Left lung (tissue), 10 donors: Measurements from ENCODE around the gene PROZ. TPM values are rescaled to one million over a fixed set of nuclear protein-coding genes. Genes with fewer than 3 reads are reported as not detected.
A peak's percentile ranks its signal among the peaks of the same experiment; 100 is the strongest.

ENCODE experiments used
- ATAC-seq: fragments of 200-7000 bp; cut with Tn5 transposase; one replicate; pipeline ENCODE4 v1.9.1; 2020; ENCODE audit warnings: moderate library complexity
- DNase-seq, 4 donors: peaks; one replicate each; pipeline ENCODE4 v3.0.0-alpha.2; 2013 to 2020
- H3K27ac ChIP-seq, 2 donors: fragments of 200-600 bp; sonication (generic) in 1 of 2; one replicate each; pipeline versions ENCODE4 v1.5.0 to v1.8.0; 2020 to 2021
- H3K27me3 ChIP-seq, 2 donors: fragments of 200-600 bp; sonication (generic) in 1 of 2; one replicate each; pipeline versions ENCODE4 v1.5.0 to v1.8.0; 2020 to 2021
- H3K36me3 ChIP-seq, 2 donors: fragments of 200-600 bp; sonication (generic) in 1 of 2; one replicate each; pipeline versions ENCODE4 v1.5.0 to v1.8.0; 2020 to 2021
- H3K4me1 ChIP-seq, 2 donors: fragments of 200-600 bp; one replicate each; pipeline ENCODE4 v1.8.0; 2021
- H3K4me3 ChIP-seq, 2 donors: fragments of 200-600 bp; sonication (generic) in 1 of 2; one replicate each; pipeline versions ENCODE4 v1.5.0 to v1.8.0; 2020 to 2021; ENCODE audit warnings: mild to moderate bottlenecking in 1 of 2
- H3K9me3 ChIP-seq, 2 donors: fragments of 200-600 bp; sonication (generic) in 1 of 2; one replicate each; pipeline versions ENCODE4 v1.5.0 to v1.8.0; 2020 to 2021
- CTCF ChIP-seq, 2 donors: fragments of 200-600 bp; sonication (generic) in 1 of 2; IDR thresholded peaks; one replicate each; pipeline versions ENCODE4 v1.5.0 to v1.8.0; 2021; ENCODE audit warnings: antibody characterized with exemption in 2 of 2
- intact Hi-C, 2 donors: fragments of 100-400 bp; cut with DNase I; formaldehyde crosslinking; loops; one replicate each; pipeline versions ENCODE4 v1.11.2 to v1.14.2; 2022
- polyA plus RNA-seq, 6 donors: library from polyadenylated mRNA; unstranded; fragments of 120-200 nt; gene quantifications; one replicate each; pipeline ENCODE4 v1.2.1, GENCODE V29; 2013; ENCODE audit not compliant: insufficient read length in 6 of 6
- total RNA-seq, 2 donors: library from RNA; stranded (reverse); fragmentation: NEBNext Ultra II Directional; extraction: Animal tissue kit (Norgen Biotek cat#: 25700); gene quantifications; one replicate each; pipeline ENCODE4 v1.2.1, GENCODE V29; 2021
- donor health status: DM: no; HTN: yes; CAD: no.
- donor health status: DM: no; HTN: no; CAD: no.

The PROZ gene
- total and polyA plus RNA-seq, 8 donors = 0.13 to 0.55 (median 0.27) TPM; not detected in 2

- intact Hi-C loops = no loop called here
- Histone ChIP-seq H3K9me3 (no peaks in the 10 kb centered on the region), H3K36me3 (peaks cover 0 to 17% of the 10 kb centered on the region in 2 donors), H3K4me3 (no peak overlapping the region), H3K4me1 (peaks cover 14 to 50% of the 10 kb centered on the region in 2 donors), H3K27me3 (no peaks in the 10 kb centered on the region), H3K27ac (no peak overlapping the region)
- ATAC-seq = no peak
- TF ChIP-seq CTCF (IDR thresholded peaks at IDR 0.05) = no peak
- DNase-seq = no peak
Measured at GRCh38 chr13:113205428-113205931, 47.0 kb downstream of the PROZ start.

DNA sequence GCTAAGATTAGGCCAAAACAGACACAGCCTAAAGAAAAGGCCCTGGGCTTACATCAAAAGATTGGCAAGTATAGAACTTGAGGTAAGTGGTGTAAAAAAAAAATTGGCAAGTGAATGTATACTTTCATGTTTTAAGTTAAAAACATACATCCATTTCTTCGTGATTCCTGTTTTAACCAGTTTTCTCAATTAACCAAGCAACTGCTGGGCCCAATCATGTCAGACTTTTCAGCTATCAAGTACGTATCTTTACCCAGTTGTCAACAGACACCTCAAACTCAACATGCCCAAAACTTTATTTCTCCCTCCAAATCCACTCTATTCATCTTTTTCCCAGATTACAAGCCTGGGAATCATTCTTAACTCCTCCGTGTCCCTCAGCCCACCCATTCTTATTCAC is 49.0 kb downstream of the PROZ start:
- intact Hi-C loops = no loop called here
- Histone ChIP-seq H3K4me3 (peak overlapping the region in 1 of 2 donors; percentile 99), H3K4me1 (peaks cover 21 to 70% of the 10 kb centered on the region in 2 donors), H3K36me3 (peaks cover 0 to 22% of the 10 kb centered on the region in 2 donors), H3K27ac (peak overlapping the region; percentile 98 to 99), H3K9me3 (no peaks in the 10 kb centered on the region), H3K27me3 (no peaks in the 10 kb centered on the region)
- ATAC-seq (no peak), DNase-seq (no peak)
- TF ChIP-seq CTCF (IDR thresholded peaks at IDR 0.05) = no peak

GRCh38 chr13:113207890-113208420 is 49.5 kb downstream of the PROZ start:
- TF ChIP-seq CTCF (IDR thresholded peaks at IDR 0.05) = no peak
- Histone ChIP-seq H3K27me3 (no peaks in the 10 kb centered on the region), H3K4me1 (peaks cover 21 to 71% of the 10 kb centered on the region in 2 donors), H3K4me3 (peak overlapping the region; percentile 89 to 99), H3K9me3 (no peaks in the 10 kb centered on the region), H3K27ac (peak overlapping the region; percentile 98 to 99), H3K36me3 (peaks cover 0 to 22% of the 10 kb centered on the region in 2 donors)
- intact Hi-C loops = no loop called here
- DNase-seq = peak in 3 of 4 donors; percentile 30 to 88 (median 46)
- ATAC-seq = peak; percentile 46

- peak; percentile 89 to 96 (median 92) for DNase-seq
- Histone ChIP-seq H3K36me3 (peaks cover 0 to 22% of the 10 kb centered on the region in 2 donors), H3K27ac (peak within 1 kb of the TSS; percentile 98 to 99), H3K4me1 (peaks cover 21 to 70% of the 10 kb centered on the region in 2 donors), H3K27me3 (no peaks in the 10 kb centered on the region), H3K4me3 (peak within 1 kb of the TSS; percentile 89 to 99), H3K9me3 (no peaks in the 10 kb centered on the region)
- ATAC-seq = peak; percentile 93
- TF ChIP-seq CTCF (IDR thresholded peaks at IDR 0.05) = no peak
- intact Hi-C loops = no loop called here
Measured at GRCh38 chr13:113208421-113209335, 50.2 kb downstream of the PROZ start, which contains the start of gene PCID2. PCID2 (minus strand) TSS chr13:113208669; CDS start chr13:113208634, 35 bp downstream.

DNA sequence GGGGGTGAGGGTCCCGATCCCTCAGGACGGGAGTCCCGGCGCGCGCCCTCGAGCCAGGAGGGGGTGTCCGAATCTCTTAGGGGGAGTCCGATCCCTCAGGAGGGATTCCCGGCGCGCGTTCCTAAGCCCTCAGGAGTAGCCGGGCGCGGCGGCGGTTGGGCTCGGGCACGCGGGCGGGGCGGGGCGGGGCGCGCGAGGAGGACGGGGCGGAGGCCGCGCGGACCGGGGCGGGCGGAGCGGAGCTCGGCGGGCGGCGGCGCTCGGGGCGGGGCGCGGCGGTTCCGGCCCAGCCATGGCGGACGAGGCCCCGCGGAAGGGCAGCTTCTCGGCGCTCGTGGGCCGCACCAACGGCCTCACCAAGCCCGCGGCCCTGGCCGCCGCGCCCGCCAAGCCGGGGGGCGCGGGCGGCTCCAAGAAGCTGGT is 50.9 kb downstream of the PROZ start, which contains the start of gene CUL4A:
TSS of gene CUL4A (plus strand) at position 278 of the 423 bp plus-strand sequence. CDS start at position 293, 15 bp downstream.
- peak; percentile 76 for ATAC-seq
- intact Hi-C loops = no loop called here

More for the DNA sequence above, 50.9 kb downstream of the PROZ start, which contains the start of gene CUL4A:
- Histone ChIP-seq H3K4me3 (peak within 1 kb of the TSS; percentile 89 to 99), H3K9me3 (no peaks in the 10 kb centered on the region), H3K27me3 (no peaks in the 10 kb centered on the region), H3K4me1 (peaks cover 21 to 64% of the 10 kb centered on the region in 2 donors), H3K36me3 (peaks cover 0 to 15% of the 10 kb centered on the region in 2 donors), H3K27ac (peak within 1 kb of the TSS; percentile 98 to 99)
- no peak for TF ChIP-seq CTCF (IDR thresholded peaks at IDR 0.05)
- DNase-seq = peak in 3 of 4 donors; percentile 80 to 94 (median 81)
